ENCODE results near the gene MAP4. TPM values are rescaled to one million over a fixed set of nuclear protein-coding genes. Genes with fewer than 3 reads are reported as not detected.

The MAP4 gene
- total RNA-seq, 1 experiment from 2014 or later, result 140 TPM

DNA sequence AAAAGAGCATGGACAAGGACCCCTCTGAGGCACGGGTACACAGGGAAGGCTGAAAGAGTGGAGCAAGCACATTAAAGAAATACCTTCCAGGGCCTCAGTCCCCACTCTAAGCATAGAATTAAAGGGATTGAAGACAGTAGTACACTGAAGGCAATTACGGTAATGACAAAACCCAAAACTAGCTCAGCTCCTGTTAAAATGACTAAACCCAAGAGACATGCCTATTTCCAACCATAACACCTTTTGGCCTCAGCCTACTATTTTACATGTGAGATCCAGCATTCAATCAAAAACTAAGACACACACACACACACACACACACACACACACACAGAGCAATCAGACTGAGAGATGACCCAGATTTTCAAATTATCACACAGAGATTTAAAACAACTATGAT is 19.8 kb downstream of the MAP4 start:
- Mint-ChIP-seq H3K27ac (peak overlapping the region in 1 of 3 experiments; percentile 19; a peak in 1 of 7 replicates), H3K4me3 (no peak overlapping the region)

More for the DNA sequence above, 19.8 kb downstream of the MAP4 start:
- Histone ChIP-seq H3K14ac (ENCODE audit: insufficient read depth, low read length) (no peak overlapping the region), H3K23ac (ENCODE audit: insufficient read length, low read depth, low read length) (no peak overlapping the region), H3K27me3 (ENCODE audit: insufficient read depth, low read length) (no peaks in the 10 kb centered on the region), H2BK12ac (ENCODE audit: insufficient read length, low read depth, low read length) (no peak overlapping the region), H3K79me2 (ENCODE audit: insufficient read depth, low read length) (no peaks in the 10 kb centered on the region), H3K4me2 (ENCODE audit: insufficient read depth, insufficient read length, low read length) (no peak overlapping the region), H4K91ac (ENCODE audit: insufficient read length, low read depth, low read length) (no peak overlapping the region), H2BK120ac (ENCODE audit: low read depth, low read length, poor library complexity, severe bottlenecking) (no peak overlapping the region), H2AK5ac (ENCODE audit: insufficient read length, low read length) (no peak overlapping the region), H3K9ac (ENCODE audit: extremely low read depth, insufficient read length, low read length) (no peak overlapping the region), H4K8ac (replicated peaks; ENCODE audit: insufficient read length, low read depth, low read length) (no peak overlapping the region), H3K4ac (ENCODE audit: low read depth, low read length) (no peak overlapping the region), H2AFZ (ENCODE audit: low read length) (no peak overlapping the region), H2BK20ac (ENCODE audit: low read depth, low read length, poor library complexity, severe bottlenecking) (no peak overlapping the region), H3K27ac (ENCODE audit: insufficient read length, low read depth, low read length) (no peak overlapping the region), H4K5ac (ENCODE audit: insufficient read length, low read depth, low read length) (no peak overlapping the region), H2BK5ac (ENCODE audit: insufficient read length, low read length) (no peak overlapping the region), H4K20me1 (ENCODE audit: control insufficient read depth, insufficient read depth, insufficient read length) (no peaks in the 10 kb centered on the region), H3K9me3 (ENCODE audit: control insufficient read depth, low read depth, low read length) (no peaks in the 10 kb centered on the region), H2BK15ac (ENCODE audit: low read depth, low read length) (no peak overlapping the region), H3T11ph (ENCODE audit: low read length) (no peak overlapping the region), H3K79me1 (ENCODE audit: insufficient read depth, low read depth, low read length, poor library complexity, severe bottlenecking) (no peaks in the 10 kb centered on the region), H3K23me2 (ENCODE audit: insufficient read length, low read depth, low read length, poor library complexity, severe bottlenecking) (no peaks in the 10 kb centered on the region), H3K18ac (ENCODE audit: insufficient read length, low read depth, low read length) (no peak overlapping the region), H3K4me1 (ENCODE audit: insufficient read depth, low read length) (no peaks in the 10 kb centered on the region), H3K56ac (ENCODE audit: insufficient read length, low read depth, low read length) (no peak overlapping the region)
- no peak for DNase-seq
- TF ChIP-seq, protein P1, sequence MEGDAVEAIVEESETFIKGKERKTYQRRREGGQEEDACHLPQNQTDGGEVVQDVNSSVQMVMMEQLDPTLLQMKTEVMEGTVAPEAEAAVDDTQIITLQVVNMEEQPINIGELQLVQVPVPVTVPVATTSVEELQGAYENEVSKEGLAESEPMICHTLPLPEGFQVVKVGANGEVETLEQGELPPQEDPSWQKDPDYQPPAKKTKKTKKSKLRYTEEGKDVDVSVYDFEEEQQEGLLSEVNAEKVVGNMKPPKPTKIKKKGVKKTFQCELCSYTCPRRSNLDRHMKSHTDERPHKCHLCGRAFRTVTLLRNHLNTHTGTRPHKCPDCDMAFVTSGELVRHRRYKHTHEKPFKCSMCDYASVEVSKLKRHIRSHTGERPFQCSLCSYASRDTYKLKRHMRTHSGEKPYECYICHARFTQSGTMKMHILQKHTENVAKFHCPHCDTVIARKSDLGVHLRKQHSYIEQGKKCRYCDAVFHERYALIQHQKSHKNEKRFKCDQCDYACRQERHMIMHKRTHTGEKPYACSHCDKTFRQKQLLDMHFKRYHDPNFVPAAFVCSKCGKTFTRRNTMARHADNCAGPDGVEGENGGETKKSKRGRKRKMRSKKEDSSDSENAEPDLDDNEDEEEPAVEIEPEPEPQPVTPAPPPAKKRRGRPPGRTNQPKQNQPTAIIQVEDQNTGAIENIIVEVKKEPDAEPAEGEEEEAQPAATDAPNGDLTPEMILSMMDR (conservative IDR thresholded peaks at IDR 0.05), result no peak
- whole genome bisulfite sequencing (ENCODE audit: extremely low coverage, insufficient read length, low lambda C conversion rate), result no CpG with 5 or more reads among the region's 2 CpGs
- Mint-ChIP-seq H3K36me3 (ENCODE audit: insufficient read depth in 1 of 3, low read depth in 3 of 3) (peaks cover 11 to 22% (median 16%) of the 10 kb centered on the region in 3 experiments; a peak in 6 of 7 replicates), H3K9me3 (no peaks in the 10 kb centered on the region), H3K4me1 (peaks cover 15 to 19% of the 10 kb centered on the region in 2 experiments), H3K27me3 (ENCODE audit: low read depth) (no peaks in the 10 kb centered on the region)

Data from H9 (cell line).